Stimulated activated CD8-positive, alpha-beta memory T cell treated with anti-CD3 and anti-CD28 coated beads, Interleukin-12 subunit alpha, Interleukin-12 subunit beta, amount 100 ng/mL, for 4 hours (primary cell): Measurements from ENCODE around the gene DNAAF3.
"Not testable (repeated sequence)": the region's sequence is repeated elsewhere in the genome, so short reads cannot be mapped to it uniquely, and the experiment has no call there.

Experiments
- DNase-seq: peaks from one replicate; pipeline ENCODE4 v3.0.0-alpha.2; 2020; ENCODE audit warnings: low read depth

The DNAAF3 gene

GRCh38 chr19:55175117-55175867, 8.9 kb upstream of the DNAAF3 start:
- no peak for DNase-seq

- DNase-seq = no peak
These were observed 8.2 kb upstream of the DNAAF3 start for GRCh38 chr19:55174425-55175116.

- DNase-seq = no peak
These were observed 7.4 kb upstream of the DNAAF3 start for GRCh38 chr19:55173714-55174409.

GRCh38 chr19:55173186-55173713, 6.8 kb upstream of the DNAAF3 start:
- no peak for DNase-seq

GRCh38 chr19:55172741-55173140, 6.3 kb upstream of the DNAAF3 start:
- no peak for DNase-seq

GRCh38 chr19:55172318-55172717, 5.9 kb upstream of the DNAAF3 start:
- DNase-seq = not testable (repeated sequence)

GRCh38 chr19:55171440-55171839, 5.0 kb upstream of the DNAAF3 start:
- no peak for DNase-seq

- no peak for DNase-seq
These were observed 2.7 kb upstream of the DNAAF3 start for GRCh38 chr19:55169136-55169535.

- DNase-seq = no peak
These were observed 372 bp downstream of the DNAAF3 start for GRCh38 chr19:55165952-55166529.

- no peak for DNase-seq
These were observed 4.7 kb downstream of the DNAAF3 start for GRCh38 chr19:55161571-55162322.

GRCh38 chr19:55160986-55161365, 5.4 kb downstream of the DNAAF3 start:
- no peak for DNase-seq

GRCh38 chr19:55160128-55160985, 6.1 kb downstream of the DNAAF3 start:
- peak; percentile 61 for DNase-seq

GRCh38 chr19:55158848-55159749, 7.3 kb downstream of the DNAAF3 start:
- no peak for DNase-seq

GRCh38 chr19:55158423-55158822, 8.0 kb downstream of the DNAAF3 start:
- DNase-seq = no peak

- DNase-seq = no peak
These were observed 9.1 kb downstream of the DNAAF3 start, which contains the start of gene TNNI3 for GRCh38 chr19:55157064-55157908. TSS of gene TNNI3 (minus strand) at chr19:55157732. CDS start at chr19:55157589, 143 bp downstream.

GRCh38 chr19:55156202-55157063, 10.0 kb downstream of the DNAAF3 start:
- no peak for DNase-seq

- DNase-seq = not testable (repeated sequence)
These were observed 10.6 kb downstream of the DNAAF3 start for GRCh38 chr19:55155784-55156183.
